IPS-11a (cell line): ENCODE measurements around the gene CROCC2.

ENCODE experiments used
- H3K4me3 ChIP-seq: one replicate; pipeline ENCODE4 v1.5.1; 2013; ENCODE audit warnings: low read depth, low read length, control low read depth

Gene CROCC2

DNA sequence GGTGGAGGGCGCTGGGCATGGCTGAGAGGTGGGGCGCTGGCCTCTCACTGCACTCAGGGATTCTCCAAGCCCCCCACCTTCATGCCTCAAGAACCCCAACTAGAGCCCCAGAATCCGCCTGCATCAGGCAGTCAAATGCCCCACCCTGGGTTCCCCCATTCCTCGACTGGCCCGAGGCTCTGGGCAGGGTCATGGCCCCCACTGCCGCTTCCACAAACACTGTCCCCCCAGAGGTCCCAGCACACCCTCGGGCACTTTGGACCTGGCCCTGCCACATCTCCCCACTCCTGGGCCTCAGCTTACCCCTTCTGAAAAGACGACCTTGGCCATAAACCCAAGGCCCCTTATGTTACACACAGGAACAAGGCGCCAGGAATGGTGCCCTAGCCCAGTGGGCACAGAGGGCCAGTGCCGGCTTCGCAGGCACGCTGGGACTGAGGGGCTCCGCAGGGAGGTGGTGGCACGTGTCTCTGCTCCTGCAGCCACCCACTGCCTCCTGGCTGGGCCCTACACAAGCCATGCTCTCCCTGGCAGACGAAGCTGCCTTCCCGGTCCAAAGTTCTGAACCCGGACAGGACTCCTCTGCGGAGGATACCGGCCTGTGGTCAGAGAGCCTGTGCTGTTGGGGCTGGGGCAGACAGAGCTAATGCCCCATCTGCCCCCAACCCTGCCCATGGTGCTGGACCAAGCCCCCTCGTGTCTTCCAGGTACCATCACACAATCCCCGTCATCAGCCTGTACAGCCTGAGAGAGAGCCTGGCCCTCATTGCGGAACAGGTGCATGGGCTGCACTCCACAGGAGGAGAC lies 30.7 kb upstream of the CROCC2 start:
- no peak overlapping the region for H3K4me3 ChIP-seq

DNA sequence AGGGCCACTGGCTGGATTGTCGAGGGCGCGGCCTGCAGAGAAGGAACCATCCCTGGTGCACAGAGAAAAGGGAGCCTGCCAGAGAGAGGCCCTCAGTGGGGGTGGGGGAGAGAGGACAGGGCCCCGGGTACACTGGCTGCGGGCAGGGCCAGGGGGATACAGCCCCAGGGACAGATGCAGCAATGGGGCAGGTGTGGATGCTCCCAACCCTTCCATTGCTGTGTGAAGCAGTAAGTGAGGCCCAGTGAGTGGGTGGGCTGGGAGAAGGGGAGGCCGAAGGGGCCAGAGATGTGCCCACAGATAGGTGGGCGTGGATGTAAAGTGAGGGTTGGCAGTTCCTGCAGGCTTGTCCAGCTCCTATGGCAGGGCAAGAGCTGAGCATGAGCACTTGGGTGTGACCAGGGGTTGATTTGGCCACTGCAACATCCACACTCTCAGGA lies 30.1 kb upstream of the CROCC2 start:
- H3K4me3 ChIP-seq: no peak overlapping the region

DNA sequence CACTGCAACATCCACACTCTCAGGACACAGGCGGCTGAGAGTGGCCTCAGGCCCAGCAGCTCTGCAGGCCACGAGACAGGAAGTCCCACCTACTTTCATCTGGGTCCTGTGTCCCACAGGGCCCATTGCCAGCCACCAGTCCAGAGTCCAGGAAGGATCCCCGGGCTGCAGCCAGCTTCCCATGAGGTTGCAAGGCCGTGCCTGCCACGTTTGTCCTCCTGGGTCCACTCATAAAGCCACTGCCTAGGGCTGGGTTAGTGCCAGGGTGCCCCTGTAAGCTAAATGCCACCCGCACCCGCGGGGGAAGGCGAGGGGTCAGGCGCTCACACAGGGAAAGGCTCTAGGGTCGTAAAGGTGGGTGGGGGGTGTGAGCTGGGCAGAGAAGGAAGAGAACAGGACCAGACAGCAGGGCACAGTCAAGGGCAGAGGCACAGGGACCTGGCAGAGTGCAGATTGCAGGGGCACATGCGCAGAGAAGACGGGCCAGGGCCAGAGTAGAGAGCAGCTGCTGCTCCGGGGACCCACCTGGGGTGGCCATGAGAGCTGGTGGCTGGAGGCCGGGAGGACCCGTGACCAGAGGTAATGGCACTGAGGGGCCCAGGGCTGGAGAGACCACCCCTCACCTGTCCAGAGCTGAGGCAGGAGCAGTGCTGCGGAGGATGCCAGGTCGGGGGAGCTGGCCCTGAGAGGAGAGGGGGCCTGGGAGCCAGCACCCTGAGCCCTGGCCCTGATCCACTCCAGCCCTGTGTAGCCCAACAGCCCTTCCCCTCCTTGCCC lies 29.5 kb upstream of the CROCC2 start:
- no peak overlapping the region for H3K4me3 ChIP-seq

DNA sequence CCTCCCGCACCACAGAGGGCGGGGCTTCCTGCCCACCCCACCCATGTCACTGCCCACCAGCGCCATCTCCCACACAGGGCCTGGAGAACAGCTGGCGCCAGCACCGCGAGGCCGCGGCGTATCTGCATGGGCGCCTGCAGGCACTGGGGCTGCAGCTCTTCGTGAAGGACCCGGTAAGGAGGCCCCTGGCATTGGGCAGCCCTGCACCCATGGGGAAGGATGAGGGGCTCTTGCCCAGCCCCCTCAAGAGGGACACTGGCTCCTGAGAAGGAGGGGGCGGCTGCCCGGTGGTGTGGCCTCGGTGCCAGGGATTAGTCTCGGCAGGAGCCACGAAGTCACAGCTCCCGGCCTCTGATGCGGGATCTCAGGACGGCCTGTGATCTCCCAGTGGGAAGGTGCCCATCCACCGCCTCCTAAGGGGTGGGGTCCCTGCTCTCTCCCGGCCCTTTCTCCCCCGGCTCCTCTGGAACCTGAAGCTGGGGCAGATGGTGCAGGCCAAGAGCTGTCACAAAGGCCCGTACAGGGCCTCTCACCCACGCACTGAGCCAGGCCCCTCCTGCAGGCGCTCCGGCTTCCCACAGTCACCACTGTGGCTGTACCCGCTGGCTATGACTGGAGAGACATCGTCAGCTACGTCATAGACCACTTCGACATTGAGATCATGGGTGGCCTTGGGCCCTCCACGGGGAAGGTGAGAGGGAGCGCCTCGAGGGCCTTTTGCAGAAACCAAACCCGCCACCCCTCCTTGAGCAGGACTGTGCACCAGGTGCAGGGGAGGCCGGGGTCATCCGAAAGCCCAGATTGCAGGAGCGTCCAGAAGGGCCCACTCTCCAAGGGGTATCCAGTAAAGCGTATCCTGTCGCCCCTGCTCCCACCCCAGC lies 28.4 kb upstream of the CROCC2 start:
- no peak overlapping the region for H3K4me3 ChIP-seq

DNA sequence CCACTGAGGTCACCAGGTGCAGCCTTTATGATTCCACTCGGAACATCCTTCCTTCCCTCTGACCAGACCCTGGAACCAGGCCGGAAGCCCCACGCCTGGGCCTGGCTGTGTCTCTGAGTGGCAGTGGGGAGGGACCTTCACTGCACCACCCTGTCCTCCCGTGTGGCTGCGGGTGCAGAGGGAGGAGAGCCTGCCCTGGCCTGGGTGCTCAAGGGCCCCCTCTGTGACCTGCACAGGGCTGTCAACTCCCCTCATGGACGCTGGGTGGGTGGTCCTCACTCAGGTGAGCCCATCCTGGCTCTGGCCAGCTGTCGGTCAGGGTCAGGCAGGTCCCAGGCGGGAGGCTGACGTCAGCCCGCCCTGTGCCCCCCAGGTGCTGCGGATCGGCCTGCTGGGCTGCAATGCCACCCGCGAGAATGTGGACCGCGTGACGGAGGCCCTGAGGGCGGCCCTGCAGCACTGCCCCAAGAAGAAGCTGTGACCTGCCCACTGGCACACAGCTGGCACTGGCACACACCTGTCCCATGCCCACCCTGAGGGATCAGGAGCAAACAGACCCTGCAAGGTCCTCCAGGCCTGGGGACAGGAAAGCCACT lies 27.7 kb upstream of the CROCC2 start:
- H3K4me3 ChIP-seq: no peak overlapping the region

DNA sequence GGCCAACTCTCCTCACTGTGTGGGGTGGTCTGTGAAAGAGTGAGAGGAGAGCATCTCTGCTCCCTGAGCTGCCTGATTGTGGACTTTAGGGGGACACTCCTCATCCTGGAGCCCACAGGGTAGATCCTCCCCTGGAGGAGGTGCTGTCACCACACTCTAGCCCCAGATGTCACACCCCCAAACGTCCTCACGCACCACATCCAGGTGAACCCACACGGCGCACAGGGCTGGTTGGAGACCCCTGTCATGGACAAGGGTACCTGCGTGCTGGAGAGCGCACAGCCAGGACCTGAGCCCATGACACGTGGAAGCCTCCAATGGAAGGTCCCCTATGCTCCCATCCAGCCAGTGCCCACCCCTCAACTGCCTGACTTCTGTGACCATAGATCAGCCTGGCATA lies 27.0 kb upstream of the CROCC2 start:
- H3K4me3 ChIP-seq: no peak overlapping the region

DNA sequence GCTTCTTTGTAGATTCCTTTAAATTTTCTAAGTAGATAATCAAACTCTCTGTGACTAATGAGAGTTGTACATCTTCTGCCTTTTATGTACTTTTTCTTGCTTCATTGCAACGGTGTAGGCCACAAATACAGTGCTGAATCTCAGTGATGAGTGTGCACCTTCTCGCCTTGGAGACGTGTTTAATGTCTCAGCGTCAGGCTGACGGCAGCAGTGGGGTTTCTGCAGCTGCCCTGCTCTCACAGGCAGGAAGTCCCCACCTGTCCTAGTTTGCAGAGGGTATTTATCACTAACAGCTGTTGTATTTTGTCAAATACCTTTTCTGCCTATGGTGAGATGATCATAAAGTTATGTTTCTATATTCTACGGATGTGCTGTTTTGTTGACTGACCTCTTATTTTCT lies 24.2 kb upstream of the CROCC2 start:
- H3K4me3 ChIP-seq: no peak overlapping the region

DNA sequence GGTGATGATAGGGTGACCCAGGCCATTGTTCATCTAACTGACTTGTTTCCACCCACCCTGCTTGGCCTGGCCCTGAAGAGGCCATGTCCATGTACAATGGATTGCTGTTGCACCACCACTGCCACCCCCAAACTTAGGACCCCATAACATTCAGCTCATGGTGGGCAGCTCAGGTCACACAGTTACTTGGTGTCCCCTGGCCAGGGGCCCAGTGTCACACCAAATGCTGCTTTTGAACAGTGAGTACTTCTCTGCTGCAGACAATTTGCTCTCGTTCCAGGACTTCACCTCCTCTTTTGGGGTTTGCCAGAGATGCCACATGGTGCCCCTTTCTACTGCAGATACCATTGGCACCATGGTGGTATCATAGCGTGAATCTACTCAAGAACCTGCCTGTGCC lies 21.9 kb upstream of the CROCC2 start:
- no peak overlapping the region for H3K4me3 ChIP-seq

DNA sequence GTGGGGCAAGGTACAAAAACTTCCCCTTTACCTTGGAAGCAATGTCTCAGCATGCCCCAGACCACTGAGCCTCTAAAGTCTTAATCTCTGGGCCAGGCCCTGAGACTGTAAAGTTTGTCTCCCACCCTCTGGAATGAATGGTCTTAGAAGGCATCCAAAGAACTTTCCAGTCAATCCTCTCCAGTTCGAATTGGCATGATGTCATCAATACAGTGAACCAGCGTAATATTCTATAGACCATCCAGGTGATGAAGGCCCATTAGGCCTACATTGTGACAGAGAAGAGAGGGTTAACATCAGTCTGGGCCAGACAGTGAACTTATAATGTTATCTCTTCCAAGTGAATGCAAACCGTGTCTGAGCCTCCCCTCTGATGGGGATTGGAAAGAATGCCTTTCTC lies 21.4 kb upstream of the CROCC2 start:
- H3K4me3 ChIP-seq: no peak overlapping the region

DNA sequence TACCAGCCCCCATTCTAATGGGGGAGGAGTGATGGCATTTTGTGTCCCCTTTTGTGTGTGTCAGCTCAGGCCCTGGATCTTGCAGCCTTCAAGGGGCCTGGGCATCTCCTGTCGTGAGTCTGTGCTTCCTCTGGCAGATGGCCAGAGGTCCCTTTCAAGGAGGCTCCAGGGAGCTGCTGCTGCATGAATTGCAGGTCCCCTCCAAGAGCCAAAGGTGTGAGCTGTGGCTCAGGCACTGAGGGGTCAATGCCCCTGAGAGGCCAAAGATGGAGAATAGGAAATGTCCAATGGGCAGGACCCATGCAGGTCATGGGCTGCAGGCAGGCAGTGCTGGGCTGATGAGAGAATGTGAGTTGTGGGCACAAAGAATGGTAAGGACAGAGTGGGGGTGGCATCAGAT lies 20.6 kb upstream of the CROCC2 start:
- no peak overlapping the region for H3K4me3 ChIP-seq

DNA sequence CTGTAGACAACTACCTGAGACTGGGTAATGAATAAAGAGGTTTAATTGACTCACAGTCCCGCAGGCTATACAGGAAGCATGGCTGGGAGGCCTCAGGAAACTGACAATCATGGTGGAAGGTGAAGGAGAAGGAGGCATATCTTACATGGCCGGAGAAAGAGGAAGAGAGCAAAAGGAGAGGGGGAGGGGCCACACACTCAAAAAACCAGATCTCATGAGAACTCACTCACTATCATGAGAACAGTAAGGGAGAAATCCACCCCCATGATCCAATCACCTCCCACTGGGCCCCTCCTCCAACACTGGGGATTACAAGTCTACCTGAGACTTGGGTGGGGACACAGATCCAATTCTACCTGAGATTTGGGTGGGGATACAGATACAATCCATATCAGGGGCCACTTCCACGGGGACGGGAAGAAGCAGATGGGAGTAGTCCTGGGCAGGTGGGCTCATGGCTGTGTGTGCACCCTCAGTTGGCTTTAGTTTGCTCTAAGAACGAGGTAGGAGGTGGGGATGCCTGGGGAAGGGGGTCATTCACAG lies 20.0 kb upstream of the CROCC2 start:
- no peak overlapping the region for H3K4me3 ChIP-seq

DNA sequence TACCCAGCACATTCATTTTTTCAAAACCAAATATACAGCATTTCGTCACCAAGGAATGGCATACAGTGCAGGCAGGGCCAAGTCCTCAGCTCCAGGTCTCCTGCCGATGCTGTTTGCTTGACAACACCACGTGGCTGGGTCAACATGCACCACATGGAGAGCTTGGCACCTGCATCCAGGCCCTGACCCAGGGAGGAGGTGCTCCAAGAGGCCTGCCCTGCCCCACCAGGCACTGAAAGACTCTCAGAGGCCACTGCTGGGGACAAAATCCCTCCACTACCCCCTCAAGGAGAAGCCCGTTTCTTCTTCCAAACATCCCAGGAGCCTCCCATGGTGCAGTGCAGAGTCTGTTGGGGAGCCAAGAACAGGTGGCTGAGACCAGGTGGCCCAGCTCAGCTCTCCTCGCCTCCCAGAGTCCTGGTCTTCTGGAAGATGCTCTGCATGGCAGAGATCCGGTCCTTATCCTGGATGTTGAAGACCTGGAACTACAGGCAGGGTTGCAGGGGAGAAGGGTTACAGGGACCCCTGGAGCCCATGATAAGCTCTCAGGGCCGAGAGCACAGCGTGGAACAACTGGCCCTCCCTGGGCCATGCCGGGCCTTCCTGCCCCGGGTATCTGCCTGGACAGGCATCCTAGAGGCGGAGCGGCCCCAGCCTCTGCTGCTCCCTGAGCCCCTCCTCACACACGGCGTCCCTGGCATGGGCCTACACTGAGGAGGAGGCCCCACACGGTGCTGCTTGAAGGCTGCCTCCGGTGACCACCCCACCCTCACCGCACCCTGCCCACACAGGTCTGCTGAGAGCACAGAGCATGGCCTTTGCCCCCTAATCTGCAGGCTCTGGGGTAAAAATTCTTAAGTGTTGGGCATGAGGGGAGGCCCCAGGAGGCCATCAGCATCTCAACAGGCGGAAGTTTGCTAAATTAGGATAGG lies 19.2 kb upstream of the CROCC2 start:
- H3K4me3 ChIP-seq: no peak overlapping the region

DNA sequence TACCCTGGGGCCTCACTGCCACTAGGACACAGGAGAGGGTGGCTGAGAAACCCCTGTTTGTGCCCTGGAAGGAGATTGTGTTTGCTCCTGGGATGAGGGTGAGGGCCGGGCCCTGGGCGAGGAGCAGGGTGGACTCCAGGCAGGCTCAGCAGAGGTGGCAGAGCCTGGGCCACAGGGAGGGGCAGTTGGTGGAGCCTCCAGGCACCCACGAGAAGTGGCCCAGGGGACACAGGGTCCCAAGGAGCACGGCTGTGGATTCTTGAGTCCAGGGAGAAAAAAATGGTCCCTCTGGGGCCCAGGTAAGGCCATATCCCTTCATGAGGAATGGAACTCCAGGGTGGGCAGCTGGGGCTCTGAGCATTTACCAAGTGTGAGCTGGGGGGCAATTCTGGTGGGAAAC lies 18.5 kb upstream of the CROCC2 start:
- H3K4me3 ChIP-seq: no peak overlapping the region

DNA sequence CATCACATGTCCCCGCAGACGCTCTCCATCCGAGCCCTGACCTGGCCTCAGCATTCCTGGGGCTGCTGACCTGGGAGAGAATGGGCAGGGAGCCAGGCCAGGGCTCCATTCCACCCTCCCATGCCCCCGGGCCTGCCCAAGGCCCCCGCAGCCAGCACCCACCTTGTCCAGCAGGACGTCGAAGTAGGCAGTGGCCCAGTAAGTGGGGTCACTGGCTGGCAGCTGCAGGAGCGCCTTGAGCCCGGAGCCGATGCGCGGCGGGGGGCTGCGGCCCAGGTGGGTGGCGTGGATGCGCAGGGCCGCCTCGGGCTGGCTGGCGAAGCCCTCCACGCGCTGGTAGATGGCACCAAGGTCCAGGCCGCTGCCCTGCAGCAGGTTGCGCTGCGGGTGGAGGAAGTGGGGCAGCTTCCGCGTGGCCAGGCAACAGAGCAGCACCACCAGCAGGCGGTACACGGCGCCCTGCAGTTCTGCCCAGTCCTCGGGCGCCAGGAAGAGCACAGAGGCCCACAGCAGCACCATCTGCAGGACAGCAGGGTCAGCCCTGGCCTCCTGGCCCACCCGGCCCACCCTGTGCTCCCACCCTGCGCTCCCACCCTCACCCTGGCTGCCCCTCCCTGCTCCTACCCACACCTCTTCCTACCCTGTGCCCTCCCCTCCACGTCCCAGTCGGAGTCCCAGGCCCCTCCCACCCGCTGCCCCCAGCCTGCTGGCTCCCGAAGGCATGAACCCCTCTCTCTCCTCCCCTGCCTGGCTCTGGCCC lies 17.8 kb upstream of the CROCC2 start:
- no peak overlapping the region for H3K4me3 ChIP-seq

DNA sequence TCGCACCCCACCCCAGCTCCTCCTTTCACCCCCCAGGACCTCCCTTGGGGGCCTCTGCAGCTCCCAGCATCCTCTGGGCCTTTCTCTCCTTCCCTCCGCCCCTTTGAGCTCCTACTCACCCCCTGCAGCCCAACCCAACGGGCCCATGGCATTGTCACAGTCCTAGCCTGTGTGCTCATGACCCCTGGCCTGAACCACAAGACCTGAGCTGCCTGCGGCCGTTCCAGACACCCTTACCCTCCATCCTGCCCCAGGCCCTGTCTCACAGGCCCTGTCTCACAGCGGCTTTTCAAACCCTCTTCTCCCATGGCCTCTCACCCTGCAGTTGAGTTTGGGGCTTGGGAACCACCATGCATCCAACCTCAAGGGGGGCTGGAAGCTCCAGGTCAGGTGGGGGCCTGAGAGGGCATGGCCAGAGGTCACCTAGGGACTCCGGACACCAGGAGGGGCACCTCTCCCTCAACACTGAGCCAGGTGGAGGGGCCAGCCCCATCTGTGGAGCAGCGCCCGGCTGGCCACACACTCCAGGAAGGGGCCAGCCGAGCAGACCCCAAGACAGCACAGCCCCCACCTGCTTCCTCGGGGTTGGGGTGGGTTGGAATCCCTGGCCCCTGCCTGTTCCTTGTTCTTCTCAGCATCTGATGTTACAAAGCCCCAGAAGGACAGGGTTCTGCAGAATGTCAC lies 17.1 kb upstream of the CROCC2 start:
- no peak overlapping the region for H3K4me3 ChIP-seq

DNA sequence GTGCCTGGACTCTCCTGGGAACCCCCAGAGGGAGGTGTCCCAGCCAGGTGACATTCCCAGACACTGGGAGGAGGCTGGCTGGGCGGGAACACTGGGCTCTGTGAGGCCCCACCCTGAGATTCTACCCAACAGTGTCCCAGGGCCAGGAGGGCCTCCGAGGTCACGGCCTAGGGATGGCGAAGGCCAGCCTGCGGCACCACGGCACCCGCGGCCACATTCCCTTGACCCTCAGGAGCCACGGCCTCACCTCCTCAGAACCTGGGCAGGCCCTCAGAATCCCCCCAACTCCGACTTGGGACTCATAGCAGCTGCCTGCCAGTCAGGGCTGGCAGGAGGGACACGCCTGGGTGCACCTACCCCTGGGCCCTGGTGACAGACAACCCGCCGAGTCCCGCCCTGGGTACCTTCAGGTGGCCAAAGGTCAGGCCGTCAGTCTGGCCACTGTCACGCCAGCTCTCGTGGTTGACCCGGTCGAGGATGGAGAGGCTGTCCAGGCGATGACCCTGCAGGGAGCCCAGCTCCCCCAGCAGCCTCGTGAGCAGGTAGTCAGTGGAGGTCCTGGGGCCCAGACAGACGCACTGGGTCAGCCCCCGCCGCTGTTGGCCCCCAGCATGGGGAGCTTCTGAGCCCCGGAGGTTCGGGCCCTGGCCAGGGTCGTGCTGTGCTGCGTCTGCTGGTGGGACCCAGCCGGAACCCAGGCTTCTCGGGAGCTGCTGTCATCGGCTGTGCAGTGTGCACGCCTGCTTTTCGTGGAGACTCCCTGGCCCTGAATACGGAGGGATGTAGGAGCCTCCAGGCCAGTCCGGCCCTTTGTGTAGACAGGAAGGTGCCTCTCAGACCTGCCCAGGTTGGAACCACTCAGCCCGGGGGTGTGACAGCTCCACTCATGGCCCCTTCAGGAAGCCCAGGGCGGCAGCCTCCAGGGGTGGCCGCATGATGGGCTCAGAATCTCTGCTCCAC lies 16.3 kb upstream of the CROCC2 start:
- no peak overlapping the region for H3K4me3 ChIP-seq

DNA sequence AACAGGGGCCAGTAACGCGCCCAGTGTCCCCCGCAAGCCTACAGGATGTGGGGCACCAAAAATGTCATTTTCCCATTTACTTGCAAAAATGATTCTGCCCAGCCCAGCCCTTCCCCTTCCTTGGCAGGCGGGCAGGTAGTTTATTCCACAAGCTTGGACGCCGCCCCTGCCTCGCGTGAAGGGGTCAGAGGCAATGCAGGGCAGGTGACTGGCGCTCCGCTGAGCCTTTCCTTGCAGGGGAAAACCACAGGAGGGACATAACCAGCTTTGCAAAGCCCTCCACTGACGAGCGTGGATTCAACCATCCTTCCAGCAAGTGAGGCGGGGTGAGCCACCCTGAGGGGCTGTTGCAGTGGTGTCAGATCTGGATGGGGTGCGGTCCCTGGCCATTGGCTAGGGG lies 15.4 kb upstream of the CROCC2 start:
- H3K4me3 ChIP-seq: no peak overlapping the region
